ENCODE data around the gene ZNF423.

ZNF423 gene

DNA sequence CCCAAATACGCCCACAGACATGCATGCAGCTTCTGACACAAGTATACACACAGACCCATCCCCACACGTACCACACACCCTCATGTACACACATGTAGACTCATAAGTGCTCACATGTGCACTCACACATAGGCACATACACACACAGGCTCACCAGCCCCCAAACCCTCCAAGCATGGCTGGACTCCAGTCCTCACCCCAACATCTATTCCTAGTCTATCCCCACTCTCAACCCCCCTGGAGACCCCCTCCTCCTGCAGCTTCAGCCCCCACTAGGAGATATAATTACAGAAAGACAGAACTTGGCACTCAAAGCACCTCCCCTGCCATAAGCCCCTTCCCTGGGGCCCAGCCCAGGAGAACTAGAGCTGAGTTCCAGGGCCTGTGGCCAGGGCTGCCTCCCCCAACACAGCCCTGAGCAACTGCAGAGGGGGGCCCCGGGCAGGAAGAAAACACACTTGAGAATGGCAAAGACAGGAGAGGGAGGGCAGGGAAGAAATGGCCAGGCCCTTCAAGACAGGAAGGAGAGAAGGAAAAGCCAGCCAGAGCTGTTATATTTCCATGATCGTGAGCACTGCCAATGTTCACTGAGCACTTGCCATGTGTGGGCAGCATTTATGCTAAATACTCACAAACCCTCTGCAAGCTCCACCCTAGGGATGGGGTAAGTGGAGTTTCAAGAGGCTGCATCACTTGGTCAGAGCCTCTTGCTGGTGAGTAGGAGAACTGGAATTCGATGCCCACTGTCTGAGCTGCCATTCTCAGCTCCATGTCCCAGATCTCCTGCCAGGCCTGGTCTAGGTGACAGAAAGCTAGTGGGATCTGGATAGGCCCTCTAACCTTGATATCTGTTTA, 224.5 kb downstream of the ZNF423 start:
- no peak for TF ChIP-seq CTCF (IDR thresholded peaks at IDR 0.05; ENCODE audit: borderline replicate concordance, control extremely low read depth, extremely low read depth, insufficient read depth, missing control alignments)
- no peak for DNase-seq (ENCODE audit: low spot score)
- in situ Hi-C loops (cut with MboI; ENCODE audit: low sequenced_read_pairs, unreplicated experiment): no loop called here

GRCh38 chr16:49630783-49631182, 225.1 kb downstream of the ZNF423 start:
- no peak for TF ChIP-seq CTCF (IDR thresholded peaks at IDR 0.05; ENCODE audit: borderline replicate concordance, control extremely low read depth, extremely low read depth, insufficient read depth, missing control alignments)
- no peak for DNase-seq (ENCODE audit: low spot score)
- in situ Hi-C loops (cut with MboI; ENCODE audit: low sequenced_read_pairs, unreplicated experiment): no loop called here

DNA sequence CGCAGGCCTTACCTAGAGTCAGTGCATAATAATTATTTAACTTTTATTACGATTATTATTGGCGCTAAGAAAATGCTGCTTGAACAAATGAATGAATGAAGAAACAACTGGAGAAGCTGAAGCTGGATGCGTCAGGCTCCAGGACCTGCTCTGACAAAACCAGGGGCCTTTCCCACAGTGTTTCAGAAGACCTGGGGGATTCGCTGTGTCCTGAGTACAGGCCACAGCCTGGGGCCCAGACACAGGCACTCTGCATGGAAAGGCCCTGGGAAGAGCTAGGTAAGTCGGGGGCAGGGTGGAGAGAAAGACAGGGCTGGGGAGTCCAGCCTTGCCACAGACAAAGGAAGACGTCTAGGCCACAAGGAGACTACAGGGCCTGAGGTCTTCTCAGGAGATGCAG, 226.1 kb downstream of the ZNF423 start:
- TF ChIP-seq CTCF (IDR thresholded peaks at IDR 0.05; ENCODE audit: borderline replicate concordance, control extremely low read depth, extremely low read depth, insufficient read depth, missing control alignments): no peak
- no peak for DNase-seq (ENCODE audit: low spot score)
- in situ Hi-C loops (cut with MboI; ENCODE audit: low sequenced_read_pairs, unreplicated experiment): no loop called here

- in situ Hi-C loops (cut with MboI; ENCODE audit: low sequenced_read_pairs, unreplicated experiment): no loop called here
- TF ChIP-seq CTCF (IDR thresholded peaks at IDR 0.05; ENCODE audit: borderline replicate concordance, control extremely low read depth, extremely low read depth, insufficient read depth, missing control alignments): no peak
- DNase-seq (ENCODE audit: low spot score): no peak
Measured at GRCh38 chr16:49628148-49628547, 227.8 kb downstream of the ZNF423 start.

DNA sequence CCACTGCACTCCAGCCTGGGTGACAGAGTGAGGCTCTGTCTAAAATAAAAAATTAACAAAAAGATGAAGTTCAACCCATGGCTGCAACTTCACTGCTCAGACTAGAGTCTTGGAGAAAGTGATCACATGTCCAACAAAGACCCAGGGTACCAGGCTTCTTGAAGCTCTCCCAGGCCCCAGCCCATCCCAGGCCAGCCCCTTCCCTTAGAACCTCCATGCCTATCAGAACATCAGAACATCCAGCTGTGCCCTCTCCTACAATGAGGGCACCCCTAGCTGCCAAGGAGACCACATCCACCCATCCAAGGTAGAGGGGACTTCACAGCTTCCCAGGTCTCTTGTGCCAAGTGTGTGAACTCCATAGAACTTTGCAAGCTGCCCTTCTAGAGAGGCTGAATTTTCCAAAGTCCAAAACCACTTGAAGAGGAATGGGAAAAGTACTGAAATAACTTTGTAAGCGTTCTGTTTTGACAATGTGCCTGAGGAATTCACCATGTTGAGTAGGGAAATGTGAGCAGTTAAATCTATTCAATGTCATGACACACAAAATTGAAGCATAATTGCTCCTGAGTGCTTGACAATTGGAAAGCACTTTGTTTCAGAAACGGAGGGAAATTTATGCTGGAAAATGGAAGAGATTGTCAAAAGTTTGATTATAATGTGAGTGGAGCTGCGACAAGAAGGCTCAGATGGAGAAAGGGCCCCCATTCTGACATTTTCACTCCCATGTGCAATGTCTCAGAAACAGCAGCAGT, 230.4 kb downstream of the ZNF423 start:
- in situ Hi-C loops (cut with MboI; ENCODE audit: low sequenced_read_pairs, unreplicated experiment): no loop called here

More for the DNA sequence above, 230.4 kb downstream of the ZNF423 start:
- DNase-seq (ENCODE audit: low spot score): no peak
- no peak for TF ChIP-seq CTCF (IDR thresholded peaks at IDR 0.05; ENCODE audit: borderline replicate concordance, control extremely low read depth, extremely low read depth, insufficient read depth, missing control alignments)
